ENCODE results near the gene MYO3B. TPM values are rescaled to one million over a fixed set of nuclear protein-coding genes. Genes with fewer than 3 reads are reported as not detected.

MYO3B gene
- total and polyA plus RNA-seq, 2 of the 8 experiments (the other 6 are each of a cell fraction or from before 2014, with no cell fraction given): 0.17 to 0.19 TPM

GRCh38 chr2:170258382-170258781 is 80.4 kb downstream of the MYO3B start:
- H3K79me1 ChIP-seq (ENCODE audit: low read depth, low read length): no peaks in the 10 kb centered on the region
- H3K4me3 ChIP-seq (ENCODE audit: extremely low read depth in 1 of 4, insufficient read depth in 2 of 4, low read depth in 3 of 4, low read length in 4 of 4): no peak overlapping the region
- no peak overlapping the region for H2BK15ac ChIP-seq (ENCODE audit: low read length)
- ChIA-PET CTCF (ENCODE audit: partially characterized antibody) (interaction anchor here (1.4 kb wide), 1 partner anchor 12 kb away, joined by 3 read pairs; no protein-coding TSS in a partner anchor), POLR2A (ENCODE audit: partially characterized antibody) (no interaction called here)
- no peaks in the 10 kb centered on the region; a peak in 1 of 7 replicates for H3K4me1 ChIP-seq (replicated peaks in 1 of 4; ENCODE audit: control insufficient read depth in 3 of 4, insufficient read depth in 4 of 4, low read length in 3 of 4)
- no peaks in the 10 kb centered on the region for H4K20me1 ChIP-seq (replicated peaks in 1 of 2; ENCODE audit: control insufficient read depth in 1 of 2, insufficient read depth in 2 of 2, low read length in 2 of 2)
- no peak overlapping the region for H2BK120ac ChIP-seq (replicated peaks; ENCODE audit: low read depth, low read length)
- H3K27ac ChIP-seq (ENCODE audit: low read depth, low read length): no peak overlapping the region
- no peak for DNase-seq (ENCODE audit: low read depth in 1 of 2, low spot score in 2 of 2)
- no peaks in the 10 kb centered on the region for H3K23me2 ChIP-seq (ENCODE audit: low read depth, low read length)
- H3K79me2 ChIP-seq (ENCODE audit: control insufficient read depth in 1 of 2, insufficient read depth in 2 of 2, low read length in 2 of 2): no peaks in the 10 kb centered on the region
- H2BK12ac ChIP-seq (ENCODE audit: low read depth, low read length): no peak overlapping the region
- H3K4me2 ChIP-seq (ENCODE audit: insufficient read depth in 1 of 2, low read depth in 2 of 2, low read length in 2 of 2): no peak overlapping the region
- H2AK5ac ChIP-seq (ENCODE audit: low read depth, low read length): no peak overlapping the region
- no peaks in the 10 kb centered on the region for H3K27me3 ChIP-seq (replicated peaks in 1 of 4; ENCODE audit: control insufficient read depth in 3 of 4, extremely low read depth in 1 of 4, insufficient read depth in 3 of 4, low read length in 3 of 4)
- WGBS, 2 experiments (ENCODE audit: extremely low coverage in 1 of 2, insufficient coverage in 1 of 2, insufficient read length in 1 of 2, insufficient replicate concordance in 2 of 2, low coverage in 1 of 2, low lambda C conversion rate in 2 of 2, missing lambda C conversion rate in 1 of 2): 83% methylated on average over 3 of the region's 3 CpGs; no CpG with 5 or more reads in 1 of the 2 experiments
- FAIRE-seq: no peak
- TF ChIP-seq SRF (IDR thresholded peaks at IDR 0.05; ENCODE audit: low read depth, low read length) (no peak), TAF1 (IDR thresholded peaks at IDR 0.05; ENCODE audit: low read depth, low read length) (no peak), KDM4A (IDR thresholded peaks at IDR 0.05; ENCODE audit: low read depth, low read length, severe bottlenecking) (no peak), HDAC2 (IDR thresholded peaks at IDR 0.05; ENCODE audit: borderline replicate concordance in 1 of 2, low read depth in 2 of 2, low read length in 2 of 2) (no peak), NRF1 (IDR thresholded peaks at IDR 0.05; ENCODE audit: low read depth, low read length) (no peak), KDM1A (IDR thresholded peaks at IDR 0.05; ENCODE audit: borderline replicate concordance, low read length) (no peak), TAF7 (optimal IDR thresholded peaks at IDR 0.05; ENCODE audit: borderline replicate concordance, low read depth, low read length) (no peak), CHD2 (IDR thresholded peaks at IDR 0.05; ENCODE audit: low read length) (no peak), RXRA (IDR thresholded peaks at IDR 0.05; ENCODE audit: insufficient read depth, low read depth, low read length) (no peak), BRCA1 (IDR thresholded peaks at IDR 0.05; ENCODE audit: low read depth, low read length) (no peak), CHD1 (IDR thresholded peaks at IDR 0.05; ENCODE audit: low read depth, low read length) (no peak), SAP30 (IDR thresholded peaks at IDR 0.05; ENCODE audit: insufficient read depth, insufficient replicate concordance, low read length) (no peak)
- no peak overlapping the region for H2AFZ ChIP-seq (ENCODE audit: low read length)
- no peak overlapping the region for H4K91ac ChIP-seq (replicated peaks; ENCODE audit: insufficient read length, low read length)
- H4K8ac ChIP-seq (ENCODE audit: extremely low read depth, insufficient read depth, low read length): no peak overlapping the region
- no peak overlapping the region for H3K18ac ChIP-seq (ENCODE audit: extremely low read depth, low read length)
- no peak overlapping the region for H2BK20ac ChIP-seq (ENCODE audit: low read length)
- H3K23ac ChIP-seq (ENCODE audit: insufficient read length): no peak overlapping the region
- no peak overlapping the region for H3K9ac ChIP-seq (replicated peaks in 1 of 4; ENCODE audit: extremely low read depth in 1 of 4, low read depth in 3 of 4, low read length in 3 of 4)
- no peak overlapping the region for H2BK5ac ChIP-seq (ENCODE audit: low read depth, low read length)
- H3K9me3 ChIP-seq (ENCODE audit: insufficient read depth in 2 of 2, low read depth in 1 of 2, low read length in 1 of 2): peaks cover 0 to 3% of the 10 kb centered on the region in 2 experiments; a peak in 1 of 4 replicates
- H4K5ac ChIP-seq (ENCODE audit: insufficient read length, low read depth, low read length): no peak overlapping the region
- H3K4ac ChIP-seq (replicated peaks; ENCODE audit: insufficient read length, low read depth, low read length): no peak overlapping the region
- H3K14ac ChIP-seq (ENCODE audit: insufficient read length): no peak overlapping the region
- no peaks in the 10 kb centered on the region; a peak in 1 of 8 replicates for H3K36me3 ChIP-seq (ENCODE audit: control insufficient read depth in 2 of 4, insufficient read depth in 4 of 4, low read length in 3 of 4)
- no peak overlapping the region for H3K56ac ChIP-seq (replicated peaks; ENCODE audit: insufficient read length, low read depth, low read length)
